Naive B cell (primary cell): ENCODE data around the gene ZNF79. TPM values are rescaled to one million over a fixed set of nuclear protein-coding genes. Genes with fewer than 3 reads are reported as not detected.
"Not testable (repeated sequence)": the region's sequence is repeated elsewhere in the genome, so short reads cannot be mapped to it uniquely, and the experiment has no call there.

ENCODE experiments used
- ATAC-seq, 2 donors: fragments of 150-1000 bp; cut with Tn5 transposase; 2 replicates each; pipeline ENCODE4 v1.10.0; 2021; ENCODE audit warnings: low read depth in 2 of 2, mild to moderate bottlenecking in 2 of 2, moderate library complexity in 2 of 2
- DNase-seq: peaks from one replicate; pipeline ENCODE4 v3.0.0; 2022
- H3K27ac Mint-ChIP-seq, 6 donors: one replicate each; pipeline ENCODE4 v1.8.0; 2020 to 2022; ENCODE audit warnings: mild to moderate bottlenecking in 6 of 6, mixed read lengths in 6 of 6, moderate library complexity in 5 of 6, inconsistent platforms in 2 of 6
- H3K27me3 Mint-ChIP-seq, 3 donors: one replicate each; pipeline ENCODE4 v1.8.0; 2021 to 2022; ENCODE audit warnings: mixed read lengths in 3 of 3, mild to moderate bottlenecking in 1 of 3
- H3K36me3 Mint-ChIP-seq, 2 donors: one replicate each; pipeline ENCODE4 v1.8.0; 2020 to 2022; ENCODE audit warnings: mixed read lengths in 2 of 2, inconsistent platforms in 1 of 2, mild to moderate bottlenecking in 1 of 2
- H3K4me1 Mint-ChIP-seq, 3 donors: one replicate each; pipeline ENCODE4 v1.8.0; 2020 to 2022; ENCODE audit warnings: mixed read lengths in 3 of 3, inconsistent platforms in 1 of 3, mild to moderate bottlenecking in 1 of 3, moderate library complexity in 1 of 3
- H3K4me3 Mint-ChIP-seq, 8 donors: one replicate each; pipeline ENCODE4 v1.8.0; 2020 to 2022; ENCODE audit warnings: mild to moderate bottlenecking in 8 of 8, mixed read lengths in 8 of 8, moderate library complexity in 8 of 8, inconsistent platforms in 2 of 8
- H3K9me3 Mint-ChIP-seq, 7 donors: one replicate each; pipeline ENCODE4 v1.8.0; 2020 to 2022; ENCODE audit warnings: mixed read lengths in 7 of 7, mild to moderate bottlenecking in 5 of 7, inconsistent platforms in 2 of 7, moderate library complexity in 1 of 7
- polyA plus RNA-seq, 6 donors: library from polyadenylated mRNA; unstranded; fragments of 300-500 nt; fragmentation: Illumina TruSeq; gene quantifications; one replicate each; pipeline ENCODE4 v1.2.3, GENCODE V29; 2021; ENCODE audit warnings: low read depth in 6 of 6

ZNF79 gene
- polyA plus RNA-seq, 6 donors from 2014 or later, result 5.8 to 8.8 (median 6.2) TPM; not detected in 1

DNA sequence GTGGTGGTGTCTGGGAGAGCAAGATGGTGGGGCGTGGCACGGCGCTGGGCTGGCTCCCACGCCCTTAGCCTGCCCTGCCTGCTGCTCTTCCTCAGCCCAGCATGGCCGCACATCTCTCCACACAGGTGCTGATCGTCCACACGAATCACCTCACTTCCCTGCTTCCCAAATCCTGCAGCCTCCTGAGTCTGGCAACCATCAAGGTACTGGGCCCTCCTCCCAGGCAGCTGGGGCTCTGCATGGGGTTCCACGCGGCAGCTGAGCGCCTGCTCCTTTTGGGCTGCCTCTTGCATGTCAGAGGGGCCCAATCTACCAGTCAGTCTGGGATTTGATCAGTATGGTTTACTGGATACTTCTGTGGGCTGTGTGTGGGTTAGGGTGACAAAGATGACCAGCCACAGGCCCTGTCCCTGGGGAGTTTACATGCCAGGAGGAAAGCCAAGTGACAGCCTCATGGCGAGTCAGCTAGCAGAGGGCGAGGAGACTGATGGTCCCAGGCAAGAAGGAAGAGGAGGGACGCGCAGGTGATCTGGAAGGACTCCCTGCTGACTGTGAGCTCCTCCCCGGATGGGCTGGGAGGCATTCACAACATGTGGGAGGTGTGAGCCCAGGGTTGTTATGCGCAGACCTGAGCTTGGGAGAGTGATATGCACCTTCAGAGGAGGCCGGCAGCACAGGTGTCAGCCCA is 33.2 kb downstream of the ZNF79 start:
- peaks cover 0 to 17% of the 10 kb centered on the region in 2 donors for H3K36me3 Mint-ChIP-seq
- no peaks in the 10 kb centered on the region for H3K27me3 Mint-ChIP-seq
- no peak overlapping the region for H3K4me3 Mint-ChIP-seq
- ATAC-seq (no peak), DNase-seq (no peak)
- no peaks in the 10 kb centered on the region for H3K9me3 Mint-ChIP-seq
- H3K27ac Mint-ChIP-seq, result peak overlapping the region in 2 of 6 donors; percentile 29 to 86
- H3K4me1 Mint-ChIP-seq, result peaks cover 10 to 20% (median 18%) of the 10 kb centered on the region in 3 donors

DNA sequence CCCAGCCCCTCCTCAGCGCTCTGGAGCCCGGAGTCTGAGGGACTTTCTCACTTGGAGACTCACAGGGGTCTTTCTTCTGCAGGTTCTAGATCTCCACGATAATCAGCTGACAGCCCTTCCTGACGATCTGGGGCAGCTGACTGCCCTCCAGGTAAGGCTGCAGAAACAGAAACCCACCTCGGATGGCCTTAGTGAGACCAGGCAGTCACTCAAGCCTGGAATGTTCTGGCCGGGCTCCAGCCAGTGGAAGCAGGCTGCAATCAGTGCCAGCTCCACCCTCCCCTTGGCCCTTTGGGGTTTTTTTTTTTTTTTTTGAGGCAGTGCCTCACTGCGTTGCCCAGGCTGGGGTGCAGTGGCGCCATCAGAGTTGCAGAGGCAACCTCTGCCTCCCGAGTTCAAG is 34.7 kb downstream of the ZNF79 start:
- DNase-seq (no peak), ATAC-seq (no peak)
- H3K4me3 Mint-ChIP-seq, result no peak overlapping the region
- H3K4me1 Mint-ChIP-seq, result peaks cover 9 to 15% (median 10%) of the 10 kb centered on the region in 3 donors
- H3K27me3 Mint-ChIP-seq, result no peaks in the 10 kb centered on the region
- H3K36me3 Mint-ChIP-seq, result peaks cover 0 to 22% of the 10 kb centered on the region in 2 donors
- H3K27ac Mint-ChIP-seq, result no peak overlapping the region
- H3K9me3 Mint-ChIP-seq, result no peaks in the 10 kb centered on the region

DNA sequence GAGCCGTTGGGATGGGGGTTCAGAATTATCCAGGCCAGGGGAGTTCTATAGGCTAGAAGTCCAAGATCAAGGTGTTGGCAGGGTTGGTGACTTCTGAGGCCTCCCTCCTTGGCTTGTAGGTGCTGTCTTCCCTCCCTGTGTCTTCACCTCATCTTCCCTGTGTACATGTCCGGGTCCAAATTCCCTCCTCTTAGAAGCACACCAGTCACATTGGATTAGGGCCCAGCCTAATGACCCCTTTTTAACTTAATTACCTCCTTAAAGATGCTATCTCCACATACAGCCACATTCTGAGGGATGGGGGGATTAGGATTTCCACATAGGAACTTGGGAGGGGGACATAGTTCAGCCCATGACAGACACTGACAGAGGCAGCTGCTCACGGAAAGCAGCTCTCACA is 39.2 kb downstream of the ZNF79 start:
- no peak overlapping the region for H3K4me3 Mint-ChIP-seq
- H3K27ac Mint-ChIP-seq, result no peak overlapping the region
- H3K27me3 Mint-ChIP-seq, result no peaks in the 10 kb centered on the region
- ATAC-seq (no peak), DNase-seq (no peak)
- H3K36me3 Mint-ChIP-seq, result peaks cover 0 to 23% of the 10 kb centered on the region in 2 donors
- peaks cover 0 to 4% (median 2%) of the 10 kb centered on the region in 3 donors for H3K4me1 Mint-ChIP-seq
- no peaks in the 10 kb centered on the region for H3K9me3 Mint-ChIP-seq

DNA sequence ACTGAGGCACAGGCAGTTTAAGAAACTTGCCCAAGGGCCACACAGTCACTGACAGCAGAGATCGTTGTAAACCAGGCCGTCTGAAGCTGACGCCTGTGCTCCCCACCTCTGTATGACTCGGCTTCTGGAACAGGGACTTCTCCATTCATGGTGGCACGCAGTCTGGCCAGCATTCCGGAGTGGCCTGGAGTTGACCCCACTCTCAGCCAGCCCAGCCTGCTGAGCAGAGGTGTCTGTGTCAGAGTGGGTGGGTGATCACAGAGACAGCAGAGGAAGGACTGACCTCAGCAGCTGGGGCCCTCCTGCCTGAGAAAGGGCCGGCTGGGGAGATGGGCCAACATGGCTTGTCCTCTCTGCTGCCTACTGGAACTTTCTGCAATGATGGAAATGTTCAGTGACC is 39.7 kb downstream of the ZNF79 start:
- ATAC-seq (no peak), DNase-seq (no peak)
- Mint-ChIP-seq H3K4me1 (peaks cover 0 to 4% (median 2%) of the 10 kb centered on the region in 3 donors), H3K27ac (no peak overlapping the region), H3K36me3 (peaks cover 0 to 23% of the 10 kb centered on the region in 2 donors), H3K4me3 (no peak overlapping the region), H3K9me3 (no peaks in the 10 kb centered on the region), H3K27me3 (no peaks in the 10 kb centered on the region)

- H3K4me3 Mint-ChIP-seq, ATAC-seq, H3K4me1 Mint-ChIP-seq, H3K9me3 Mint-ChIP-seq, H3K27ac Mint-ChIP-seq, DNase-seq, H3K27me3 Mint-ChIP-seq: not testable (repeated sequence)
- peaks cover 0 to 22% of the 10 kb centered on the region in 2 donors for H3K36me3 Mint-ChIP-seq
These were observed 42.3 kb downstream of the ZNF79 start for GRCh38 chr9:127466407-127466917.

- Mint-ChIP-seq H3K4me1 (peaks cover 0 to 2% (median 0%) of the 10 kb centered on the region in 3 donors), H3K36me3 (peaks cover under 1 to 11% of the 10 kb centered on the region in 2 donors), H3K27me3 (no peaks in the 10 kb centered on the region), H3K27ac (peak overlapping the region in 2 of 6 donors; percentile 15 to 76), H3K9me3 (no peaks in the 10 kb centered on the region), H3K4me3 (no peak overlapping the region)
- no peak for ATAC-seq
- no peak for DNase-seq
These were observed 43.4 kb downstream of the ZNF79 start for GRCh38 chr9:127467621-127468020.

DNA sequence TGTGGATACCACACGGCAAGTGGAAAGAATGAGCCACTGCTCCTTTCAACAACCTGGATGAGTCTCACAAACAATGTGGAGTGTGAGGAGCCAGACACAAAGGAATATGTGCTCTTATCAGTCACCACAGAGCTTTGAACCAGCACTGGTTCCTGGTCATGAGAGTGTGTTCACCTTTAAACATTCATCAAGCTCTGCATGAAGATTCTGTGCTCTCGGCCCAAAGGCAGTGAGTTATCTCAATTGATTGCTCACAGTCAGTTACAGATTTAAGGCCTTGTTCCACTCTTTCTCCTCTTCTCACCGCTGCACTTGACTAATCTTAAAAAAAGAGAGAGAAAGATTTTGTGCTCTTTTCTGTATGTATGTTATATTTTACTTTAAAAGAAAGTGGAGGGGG is 46.5 kb downstream of the ZNF79 start:
- DNase-seq (no peak), ATAC-seq (no peak)
- Mint-ChIP-seq H3K36me3 (peaks cover 8 to 23% of the 10 kb centered on the region in 2 donors), H3K9me3 (peaks cover 0 to 2% (median 0%) of the 10 kb centered on the region in 7 donors), H3K27me3 (no peaks in the 10 kb centered on the region), H3K4me1 (peaks cover 0 to 2% (median 0%) of the 10 kb centered on the region in 3 donors), H3K4me3 (no peak overlapping the region), H3K27ac (peak overlapping the region in 1 of 6 donors; percentile 54)

- no peak for DNase-seq
- Mint-ChIP-seq H3K36me3 (peaks cover 13 to 16% of the 10 kb centered on the region in 2 donors), H3K4me1 (no peaks in the 10 kb centered on the region), H3K9me3 (peaks cover 0 to 2% (median 0%) of the 10 kb centered on the region in 7 donors), H3K4me3 (no peak overlapping the region), H3K27ac (peak overlapping the region in 1 of 6 donors; percentile 30), H3K27me3 (no peaks in the 10 kb centered on the region)
- no peak for ATAC-seq
These were observed 49.3 kb downstream of the ZNF79 start for GRCh38 chr9:127473501-127473900.

GRCh38 chr9:127473932-127474331 is 49.8 kb downstream of the ZNF79 start:
- ATAC-seq (no peak), DNase-seq (no peak)
- Mint-ChIP-seq H3K4me1 (no peaks in the 10 kb centered on the region), H3K27ac (peak overlapping the region in 1 of 6 donors; percentile 88), H3K27me3 (no peaks in the 10 kb centered on the region), H3K36me3 (peaks cover 14 to 16% of the 10 kb centered on the region in 2 donors), H3K4me3 (no peak overlapping the region), H3K9me3 (peaks cover 0 to 2% (median 0%) of the 10 kb centered on the region in 7 donors)

GRCh38 chr9:127474592-127474991 is 50.4 kb downstream of the ZNF79 start:
- no peak overlapping the region for H3K4me3 Mint-ChIP-seq
- no peaks in the 10 kb centered on the region for H3K4me1 Mint-ChIP-seq
- H3K27me3 Mint-ChIP-seq, result no peaks in the 10 kb centered on the region
- peaks cover 0 to 2% (median 0%) of the 10 kb centered on the region in 7 donors for H3K9me3 Mint-ChIP-seq
- DNase-seq (no peak), ATAC-seq (no peak)
- H3K27ac Mint-ChIP-seq, result no peak overlapping the region
- peaks cover 14 to 16% of the 10 kb centered on the region in 2 donors for H3K36me3 Mint-ChIP-seq

GRCh38 chr9:127479507-127480081 is 55.4 kb downstream of the ZNF79 start:
- H3K27ac Mint-ChIP-seq, result no peak overlapping the region
- no peak for DNase-seq
- no peak overlapping the region for H3K4me3 Mint-ChIP-seq
- H3K9me3 Mint-ChIP-seq, result no peaks in the 10 kb centered on the region
- no peaks in the 10 kb centered on the region for H3K27me3 Mint-ChIP-seq
- no peaks in the 10 kb centered on the region for H3K4me1 Mint-ChIP-seq
- ATAC-seq, result no peak
- H3K36me3 Mint-ChIP-seq, result peaks cover 5 to 11% of the 10 kb centered on the region in 2 donors

- no peak for DNase-seq
- H3K9me3 Mint-ChIP-seq, result no peaks in the 10 kb centered on the region
- H3K4me3 Mint-ChIP-seq, result no peak overlapping the region
- H3K27me3 Mint-ChIP-seq, result no peaks in the 10 kb centered on the region
- no peak for ATAC-seq
- H3K36me3 Mint-ChIP-seq, result peaks cover 15 to 16% of the 10 kb centered on the region in 2 donors
- no peaks in the 10 kb centered on the region for H3K4me1 Mint-ChIP-seq
- no peak overlapping the region for H3K27ac Mint-ChIP-seq
These were observed 58.5 kb downstream of the ZNF79 start for GRCh38 chr9:127482662-127483061.

DNA sequence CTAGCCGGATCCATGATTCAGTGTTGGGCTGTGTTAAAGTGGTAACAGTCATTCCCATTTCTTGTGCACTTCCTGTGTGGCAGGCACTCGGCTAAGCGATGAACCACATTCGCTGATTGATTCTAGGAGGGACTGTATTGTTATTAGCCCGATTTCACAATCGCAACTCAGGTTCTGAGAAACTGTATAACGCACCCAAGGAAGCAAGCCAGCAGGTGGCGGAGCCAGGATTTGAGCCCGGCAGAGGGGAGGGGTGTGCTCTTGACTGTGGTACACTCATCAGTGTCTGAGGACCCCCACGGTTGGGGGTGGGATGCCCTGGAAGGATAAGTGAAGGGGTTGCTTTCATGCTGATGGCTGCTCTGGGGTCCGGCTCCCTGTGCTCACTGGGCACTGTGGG is 61.8 kb downstream of the ZNF79 start:
- Mint-ChIP-seq H3K27ac (peak overlapping the region in 1 of 6 donors; percentile 57), H3K27me3 (no peaks in the 10 kb centered on the region), H3K4me3 (no peak overlapping the region), H3K4me1 (no peaks in the 10 kb centered on the region), H3K9me3 (no peaks in the 10 kb centered on the region), H3K36me3 (peaks cover 15 to 31% of the 10 kb centered on the region in 2 donors)
- DNase-seq, result no peak
- no peak for ATAC-seq

DNA sequence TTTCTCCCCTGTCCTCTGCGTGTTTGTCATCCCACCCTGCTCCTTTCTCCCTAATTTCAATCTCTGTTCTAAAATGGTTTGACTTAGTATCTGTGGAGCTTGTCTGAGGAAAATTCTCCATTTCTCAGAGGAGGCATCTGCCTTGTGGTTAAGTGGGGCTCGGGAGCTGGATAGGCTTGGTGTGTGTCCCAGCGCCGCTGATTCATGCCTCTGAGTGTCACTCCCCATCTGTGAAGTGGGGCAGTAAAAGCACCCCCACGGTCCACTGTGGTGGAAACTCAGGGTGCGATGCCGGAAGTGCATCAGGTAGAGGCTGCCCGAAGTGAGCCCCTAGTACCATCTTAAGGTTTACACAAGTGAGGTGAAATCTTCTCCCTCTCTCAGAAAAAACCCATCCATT is 64.8 kb downstream of the ZNF79 start:
- Mint-ChIP-seq H3K36me3 (peaks cover 9 to 27% of the 10 kb centered on the region in 2 donors), H3K4me3 (no peak overlapping the region), H3K9me3 (no peaks in the 10 kb centered on the region), H3K27ac (peak overlapping the region in 1 of 6 donors; percentile 21), H3K4me1 (no peaks in the 10 kb centered on the region), H3K27me3 (no peaks in the 10 kb centered on the region)
- DNase-seq, result no peak
- ATAC-seq, result no peak
